Keratinocyte (primary cell): ENCODE measurements around the gene CCDC192.

ENCODE experiments used
- CTCF ChIP-seq, 3 experiments: IDR thresholded peaks in 1 of 3; conservative IDR thresholded peaks in 1 of 3; optimal IDR thresholded peaks in 1 of 3; 2 replicates in 2 of 3; 3 replicates in 1 of 3; pipeline versions ENCODE3 to v1.5.1; 2011; ENCODE audit warnings: low read length in 3 of 3, mild to moderate bottlenecking in 3 of 3, moderate library complexity in 2 of 3, control low read depth in 1 of 3, inconsistent platforms in 1 of 3; ENCODE audit not compliant: insufficient read depth in 2 of 3; ENCODE audit errors: extremely low read depth in 1 of 3
- EZH2 ChIP-seq: IDR thresholded peaks from one replicate; pipeline ENCODE4 v1.6.1; 2012; ENCODE audit warnings: inconsistent platforms, mild to moderate bottlenecking, low read length, moderate library complexity

GRCh38 chr5:127950707-127951391, 247.7 kb downstream of the CCDC192 start:
- TF ChIP-seq CTCF (optimal IDR thresholded peaks at IDR 0.05 in 1 of 3, IDR thresholded peaks at IDR 0.05 in 1 of 3, conservative IDR thresholded peaks at IDR 0.05 in 1 of 3; ENCODE audit: extremely low read depth in 1 of 3, insufficient read depth in 2 of 3, low read length in 3 of 3), result no peak
- TF ChIP-seq EZH2, result no peak
